Measurements from ENCODE around the gene PLPP6.

- TF ChIP-seq GATA2 (IDR thresholded peaks at IDR 0.05; ENCODE audit: low read depth, low read length) (no peak), GATA3 (IDR thresholded peaks at IDR 0.05; ENCODE audit: low read depth, low read length) (no peak)
Measured at GRCh38 chr9:4674783-4675182, 12.7 kb downstream of the PLPP6 start.

Data from SH-SY5Y (cell line).